Measurements from ENCODE around the gene RPGRIP1L.

DNA sequence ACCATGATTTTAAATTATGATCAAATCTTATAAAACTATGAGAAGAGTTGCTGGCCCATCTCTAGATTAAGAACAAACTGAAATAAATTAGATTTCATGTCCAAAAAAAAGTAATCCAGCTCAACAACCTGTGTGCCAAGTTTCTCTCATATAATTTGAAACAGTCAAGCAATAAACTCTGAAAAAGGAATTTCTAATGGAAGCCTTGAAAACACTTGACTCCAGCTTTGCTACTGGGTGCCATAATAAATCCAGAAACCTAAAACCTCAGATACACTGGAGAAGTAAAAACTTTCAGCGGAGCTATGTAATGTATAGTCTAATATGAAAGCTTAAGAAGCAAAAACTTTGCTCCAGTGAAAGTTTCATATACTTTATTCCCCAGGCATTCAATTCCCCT is 25.5 kb downstream of the RPGRIP1L start:
- no peak for TF ChIP-seq GATA3 (IDR thresholded peaks at IDR 0.05; ENCODE audit: low read depth, low read length)
- no peak for TF ChIP-seq GATA2 (IDR thresholded peaks at IDR 0.05; ENCODE audit: low read depth, low read length)
